Osteoblast (primary cell): ENCODE results near the gene SLC44A5. TPM values are rescaled to one million over a fixed set of nuclear protein-coding genes. Genes with fewer than 3 reads are reported as not detected.
"Not testable (repeated sequence)": the region's sequence is repeated elsewhere in the genome, so short reads cannot be mapped to it uniquely, and the experiment has no call there.

Experiments used
- DNase-seq: peaks from one replicate; pipeline ENCODE4 v3.0.0; 2011; ENCODE audit warnings: low spot score, mixed read lengths; ENCODE audit not compliant: insufficient read length; ENCODE audit errors: missing footprints
- H2AFZ ChIP-seq: 2 replicates; pipeline ENCODE4 v1.6.0; 2011; ENCODE audit warnings: mild to moderate bottlenecking, low read length
- H3K27ac ChIP-seq: 2 replicates; pipeline ENCODE4 v1.5.1; 2011; ENCODE audit warnings: mild to moderate bottlenecking, low read depth, low read length, moderate library complexity
- H3K27me3 ChIP-seq: 2 replicates; pipeline ENCODE4 v1.6.0; 2012; ENCODE audit warnings: mild to moderate bottlenecking, control low read depth, inconsistent platforms, low read length, moderate library complexity; ENCODE audit not compliant: insufficient read depth
- H3K36me3 ChIP-seq: 2 replicates; pipeline ENCODE4 v1.5.1; 2011; ENCODE audit warnings: mild to moderate bottlenecking, low read length, control low read depth, moderate library complexity; ENCODE audit not compliant: insufficient read depth
- H3K4me1 ChIP-seq: 2 replicates; pipeline ENCODE4 v1.5.1; 2011; ENCODE audit warnings: mild to moderate bottlenecking, low read length, control low read depth, moderate library complexity; ENCODE audit not compliant: insufficient read depth
- H3K4me2 ChIP-seq: 2 replicates; pipeline ENCODE4 v1.6.0; 2011; ENCODE audit warnings: mild to moderate bottlenecking, low read length; ENCODE audit not compliant: insufficient read depth
- H3K4me3 ChIP-seq: fragments of 200-600 bp; sonication (generic); 3 replicates; pipeline ENCODE4 v1.5.1; 2012; ENCODE audit warnings: mild to moderate bottlenecking, low read length, inconsistent platforms; ENCODE audit not compliant: insufficient read depth
- H3K79me2 ChIP-seq: 2 replicates; pipeline ENCODE4 v1.6.0; 2012; ENCODE audit warnings: mild to moderate bottlenecking, low read length, control low read depth, inconsistent platforms; ENCODE audit not compliant: insufficient read depth
- H3K9me3 ChIP-seq: 2 replicates; pipeline ENCODE4 v1.5.1; 2011; ENCODE audit warnings: low read depth, low read length, control low read depth
- H4K20me1 ChIP-seq: 2 replicates; pipeline ENCODE4 v1.6.0; 2012; ENCODE audit warnings: mild to moderate bottlenecking, low read length, control low read depth; ENCODE audit not compliant: insufficient read depth
- total RNA-seq: library from RNA; depleted of rRNA; stranded (reverse); fragments of >200 nt; gene quantifications from 2 replicates; pipeline ENCODE4 v1.2.3, GENCODE V29; 2012
- TF ChIP-seq, protein P1 (sequence below): IDR thresholded peaks from 2 replicates; pipeline ENCODE4 v1.5.1; 2011; ENCODE audit warnings: mild to moderate bottlenecking, low read depth, low read length, moderate library complexity; ENCODE audit errors: extremely low read depth

SLC44A5 gene
- total RNA-seq, 1 donor: 0.36 TPM

DNA sequence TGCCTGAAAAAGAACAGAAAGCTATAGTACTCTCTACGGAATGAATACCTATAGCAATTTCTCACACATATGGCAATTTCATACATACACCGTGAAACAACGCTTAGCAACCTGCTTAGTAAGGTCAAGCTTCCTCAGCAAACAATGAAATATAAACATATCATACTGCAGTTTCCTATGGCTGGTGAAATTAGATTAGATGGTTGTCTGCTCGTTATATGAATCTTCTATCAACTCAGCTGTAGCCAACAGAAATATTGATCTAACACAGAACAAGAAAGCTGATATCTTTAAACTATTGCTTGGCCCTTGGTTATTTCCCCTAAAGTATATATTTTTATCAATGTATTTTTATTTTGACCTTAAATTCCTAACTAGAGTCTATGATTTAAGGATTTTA is 187.8 kb downstream of the SLC44A5 start:
- TF ChIP-seq, protein P1, sequence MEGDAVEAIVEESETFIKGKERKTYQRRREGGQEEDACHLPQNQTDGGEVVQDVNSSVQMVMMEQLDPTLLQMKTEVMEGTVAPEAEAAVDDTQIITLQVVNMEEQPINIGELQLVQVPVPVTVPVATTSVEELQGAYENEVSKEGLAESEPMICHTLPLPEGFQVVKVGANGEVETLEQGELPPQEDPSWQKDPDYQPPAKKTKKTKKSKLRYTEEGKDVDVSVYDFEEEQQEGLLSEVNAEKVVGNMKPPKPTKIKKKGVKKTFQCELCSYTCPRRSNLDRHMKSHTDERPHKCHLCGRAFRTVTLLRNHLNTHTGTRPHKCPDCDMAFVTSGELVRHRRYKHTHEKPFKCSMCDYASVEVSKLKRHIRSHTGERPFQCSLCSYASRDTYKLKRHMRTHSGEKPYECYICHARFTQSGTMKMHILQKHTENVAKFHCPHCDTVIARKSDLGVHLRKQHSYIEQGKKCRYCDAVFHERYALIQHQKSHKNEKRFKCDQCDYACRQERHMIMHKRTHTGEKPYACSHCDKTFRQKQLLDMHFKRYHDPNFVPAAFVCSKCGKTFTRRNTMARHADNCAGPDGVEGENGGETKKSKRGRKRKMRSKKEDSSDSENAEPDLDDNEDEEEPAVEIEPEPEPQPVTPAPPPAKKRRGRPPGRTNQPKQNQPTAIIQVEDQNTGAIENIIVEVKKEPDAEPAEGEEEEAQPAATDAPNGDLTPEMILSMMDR: no peak
- H2AFZ ChIP-seq: no peak overlapping the region
- H3K36me3 ChIP-seq: no peaks in the 10 kb centered on the region
- H3K4me2 ChIP-seq: no peak overlapping the region
- H3K27me3 ChIP-seq: no peaks in the 10 kb centered on the region
- H4K20me1 ChIP-seq: no peaks in the 10 kb centered on the region
- no peaks in the 10 kb centered on the region for H3K4me1 ChIP-seq
- no peaks in the 10 kb centered on the region for H3K9me3 ChIP-seq
- peak; percentile 11 for DNase-seq
- H3K4me3 ChIP-seq: no peak overlapping the region
- no peak overlapping the region for H3K27ac ChIP-seq
- H3K79me2 ChIP-seq: no peaks in the 10 kb centered on the region

DNA sequence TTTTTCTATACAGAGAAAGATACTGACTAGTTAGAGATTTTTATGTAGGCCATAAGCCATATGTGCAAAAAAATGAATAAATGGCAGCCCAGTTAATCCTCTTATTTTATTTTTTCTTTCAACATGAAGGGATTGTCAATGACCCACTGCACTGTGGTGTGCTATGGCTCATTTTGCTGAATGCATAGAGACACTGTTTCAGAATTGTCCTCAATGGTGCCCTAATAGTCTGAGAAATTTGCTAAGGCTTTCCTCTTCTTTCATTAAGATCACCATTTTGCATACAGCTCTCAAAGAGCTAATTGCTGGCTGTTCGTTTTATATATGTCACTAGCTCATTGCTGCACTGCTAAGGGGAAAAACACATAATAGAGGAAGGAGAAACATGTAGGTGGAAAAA is 189.5 kb downstream of the SLC44A5 start:
- Histone ChIP-seq H3K36me3 (no peaks in the 10 kb centered on the region), H3K4me1 (no peaks in the 10 kb centered on the region), H2AFZ (no peak overlapping the region), H3K79me2 (no peaks in the 10 kb centered on the region), H3K27ac (no peak overlapping the region), H3K27me3 (no peaks in the 10 kb centered on the region), H3K4me3 (no peak overlapping the region), H3K9me3 (no peaks in the 10 kb centered on the region), H3K4me2 (no peak overlapping the region), H4K20me1 (no peaks in the 10 kb centered on the region)
- DNase-seq: no peak
- TF ChIP-seq, protein P1: no peak

DNA sequence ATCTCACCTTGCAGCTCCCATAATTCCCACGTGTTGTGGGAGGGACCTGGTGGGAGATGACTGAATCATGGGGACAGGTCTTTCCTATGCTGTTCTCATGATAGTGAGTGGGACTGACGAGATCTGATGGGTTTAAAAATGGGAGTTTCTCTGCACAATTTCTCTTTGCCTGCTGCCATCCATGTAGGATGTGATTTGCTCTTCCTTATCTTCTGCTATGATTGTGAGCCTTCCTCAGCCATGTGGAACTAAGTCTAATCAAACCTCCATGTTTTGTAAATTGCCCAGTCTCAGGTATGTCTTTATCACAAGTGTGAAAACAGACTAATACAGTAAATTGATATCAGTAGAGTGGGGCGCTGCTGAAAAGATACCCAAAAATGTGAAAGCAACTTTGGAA is 195.7 kb downstream of the SLC44A5 start:
- H3K36me3 ChIP-seq: no peaks in the 10 kb centered on the region
- H2AFZ ChIP-seq: no peak overlapping the region
- no peak for DNase-seq
- no peak overlapping the region for H3K4me2 ChIP-seq
- no peaks in the 10 kb centered on the region for H3K9me3 ChIP-seq
- no peaks in the 10 kb centered on the region for H3K27me3 ChIP-seq
- H3K4me1 ChIP-seq: no peaks in the 10 kb centered on the region
- no peaks in the 10 kb centered on the region for H4K20me1 ChIP-seq
- no peak overlapping the region for H3K27ac ChIP-seq
- H3K4me3 ChIP-seq: no peak overlapping the region
- TF ChIP-seq, protein P1: no peak
- no peaks in the 10 kb centered on the region for H3K79me2 ChIP-seq

DNA sequence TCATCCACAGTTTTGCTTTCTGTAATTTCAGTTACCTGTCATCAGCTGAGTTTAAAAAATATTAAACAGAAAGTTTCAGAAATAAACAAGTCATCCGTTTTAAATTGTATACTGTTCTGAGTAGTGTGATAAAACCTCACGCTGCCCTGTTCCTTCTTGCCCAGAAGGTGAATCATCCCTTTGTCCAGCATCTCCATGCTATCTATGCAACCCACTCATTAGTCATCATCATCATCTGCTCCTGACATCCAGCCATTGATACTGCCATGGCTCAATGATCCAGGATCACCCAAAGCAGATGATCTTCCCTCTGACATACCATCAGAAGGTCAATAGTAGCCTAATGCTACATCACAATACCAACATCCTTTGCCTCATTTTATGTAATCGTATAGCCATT is 198.3 kb downstream of the SLC44A5 start:
- Histone ChIP-seq H3K4me3 (no peak overlapping the region), H3K27me3 (no peaks in the 10 kb centered on the region), H4K20me1 (no peaks in the 10 kb centered on the region), H3K4me1 (no peaks in the 10 kb centered on the region), H2AFZ (no peak overlapping the region), H3K79me2 (no peaks in the 10 kb centered on the region), H3K36me3 (no peaks in the 10 kb centered on the region), H3K9me3 (no peaks in the 10 kb centered on the region), H3K4me2 (no peak overlapping the region), H3K27ac (no peak overlapping the region)
- TF ChIP-seq, protein P1: no peak
- no peak for DNase-seq

DNA sequence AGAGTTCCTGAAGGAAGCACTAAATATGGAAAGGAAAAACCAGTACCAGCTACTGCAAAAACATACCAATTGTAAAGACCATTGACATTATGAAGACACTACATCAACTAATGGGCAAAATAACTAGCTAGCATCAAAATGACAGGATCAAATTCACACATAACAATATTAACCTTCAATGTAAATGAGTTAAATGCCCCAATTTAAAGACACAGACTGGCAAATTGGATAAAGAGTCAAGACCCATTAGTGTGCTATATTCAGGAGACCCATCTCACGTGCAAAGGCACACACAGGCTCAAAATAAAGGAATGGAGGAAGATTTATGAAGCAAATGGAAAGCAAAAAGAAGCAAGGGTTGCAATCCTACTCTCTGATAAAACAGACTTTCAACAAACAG is 206.2 kb downstream of the SLC44A5 start:
- not testable (repeated sequence) for H3K36me3 ChIP-seq, H3K9me3 ChIP-seq, H2AFZ ChIP-seq, H3K27me3 ChIP-seq, H3K4me3 ChIP-seq, H3K79me2 ChIP-seq, H3K27ac ChIP-seq, DNase-seq, H3K4me2 ChIP-seq, H3K4me1 ChIP-seq, H4K20me1 ChIP-seq

DNA sequence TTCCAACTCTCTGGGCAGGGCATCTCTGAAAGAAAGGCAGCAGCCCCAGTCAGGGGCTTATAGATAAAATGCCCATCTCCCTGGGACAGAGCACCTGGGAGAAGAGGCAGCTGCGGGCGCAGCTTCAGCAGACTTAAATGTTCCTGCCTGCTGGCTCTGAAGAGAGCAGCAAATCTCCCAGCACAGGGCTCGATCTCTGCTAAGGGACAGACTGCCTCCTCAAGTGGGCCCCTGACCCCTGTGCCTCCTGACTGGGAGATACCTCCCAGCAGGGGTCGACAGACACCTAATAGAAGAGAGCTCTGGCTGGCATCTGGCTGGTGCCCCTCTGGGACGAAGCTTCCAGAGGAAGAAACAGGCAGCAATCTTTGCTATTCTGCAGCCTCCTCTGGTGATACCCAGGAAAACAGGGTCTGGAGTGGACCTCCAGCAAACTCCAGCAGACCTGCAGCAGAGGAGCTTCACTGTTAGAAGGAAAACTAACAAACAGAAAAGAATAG is 207.7 kb downstream of the SLC44A5 start:
- H3K4me1 ChIP-seq, H4K20me1 ChIP-seq, H3K36me3 ChIP-seq, H2AFZ ChIP-seq, H3K9me3 ChIP-seq, H3K27me3 ChIP-seq, H3K27ac ChIP-seq, H3K4me3 ChIP-seq, H3K79me2 ChIP-seq, H3K4me2 ChIP-seq, DNase-seq: not testable (repeated sequence)
